HepG2 (cell line): ENCODE results near the gene GNPNAT1. TPM values are rescaled to one million over a fixed set of nuclear protein-coding genes. Genes with fewer than 3 reads are reported as not detected.
A peak's percentile ranks its signal among the peaks of the same experiment; 100 is the strongest.

ENCODE experiments used
- ATAC-seq: fragments of 200-7000 bp; cut with Tn5 transposase; 3 replicates; pipeline ENCODE4 v1.9.1; 2020; ENCODE audit warnings: mild to moderate bottlenecking, moderate library complexity
- BruUV-seq: library from RNA; stranded (reverse); fragments of 400-500 nt; replicated peaks from 2 replicates; lab custom pipeline; 2021; lab: Mats Ljungman, UMichigan
- CTCF ChIA-PET: fragments of 300-600 bp; formaldehyde crosslinking; extraction: SDS; loops from one replicate; lab custom pipeline; 2021; ENCODE audit warnings: low total read pairs, inconsistent platforms, low intra/inter-chr PET ratio; lab: Yijun Ruan, JAX
- POLR2A ChIA-PET: fragments of 350-600 bp; sonication (Branson Sonifier 250); formaldehyde crosslinking; loops from one replicate; lab custom pipeline; 2020; ENCODE audit warnings: antibody characterized with exemption, inconsistent platforms; lab: Yijun Ruan, JAX
- DNase-seq: peaks from one replicate; pipeline ENCODE4 v3.0.0-alpha.2; 2015; ENCODE audit warnings: low spot score
- FAIRE-seq: peaks from 3 replicates; lab custom pipeline; 2011; peaks lifted over from hg19 to GRCh38; lab: Jason Lieb, UNC
- H2AFZ ChIP-seq: one replicate; pipeline ENCODE4 v1.6.1; 2011; ENCODE audit warnings: low read length, inconsistent platforms
- H3K27ac ChIP-seq: fragments of 300-600 bp; 3 replicates; pipeline ENCODE4 v1.8.0; 2011; ENCODE audit warnings: mixed run types, mild to moderate bottlenecking, mixed read lengths, low read length, inconsistent platforms; ENCODE audit not compliant: insufficient read depth; ENCODE audit errors: extremely low read length
- H3K27me3 ChIP-seq, 2 experiments: fragments of 200-600 bp in 1 of 2; 2 replicates in 1 of 2; 3 replicates in 1 of 2; pipeline versions ENCODE4 v1.6.0 to v1.8.0; 2011; ENCODE audit warnings: low read length in 2 of 2, mild to moderate bottlenecking in 2 of 2, moderate library complexity in 2 of 2, inconsistent platforms in 1 of 2; ENCODE audit not compliant: insufficient read depth in 2 of 2, control insufficient read depth in 1 of 2
- H3K36me3 ChIP-seq, 2 experiments: fragments of 200-600 bp in 1 of 2; replicated peaks in 1 of 2; 2 replicates in 1 of 2; 3 replicates in 1 of 2; pipeline versions ENCODE4 v1.5.1 to v1.8.0; 2011; ENCODE audit warnings: low read length in 2 of 2, inconsistent platforms in 1 of 2; ENCODE audit not compliant: insufficient read depth in 2 of 2, control insufficient read depth in 1 of 2
- H3K4me1 ChIP-seq: 2 replicates; pipeline ENCODE4 v1.5.1; 2012; ENCODE audit warnings: low read length, inconsistent platforms; ENCODE audit not compliant: insufficient read depth
- H3K4me2 ChIP-seq: 2 replicates; pipeline ENCODE4 v1.6.0; 2011; ENCODE audit warnings: low read depth, low read length, inconsistent platforms
- H3K4me3 ChIP-seq, 3 experiments: fragments of 200-600 bp in 1 of 3; sonication (generic), shearing (Covaris generic) in 1 of 3; replicated peaks in 1 of 3; 2 replicates each; pipeline ENCODE4 v1.5.1; 2011 to 2016; ENCODE audit warnings: low read length in 3 of 3, inconsistent platforms in 2 of 3, low read depth in 2 of 3, mild to moderate bottlenecking in 2 of 3, control low read depth in 1 of 3, mixed read lengths in 1 of 3; ENCODE audit not compliant: insufficient read depth in 1 of 3
- H3K79me2 ChIP-seq: one replicate; pipeline ENCODE4 v1.6.1; 2011; ENCODE audit warnings: low read length, inconsistent platforms; ENCODE audit not compliant: insufficient read depth
- H3K9ac ChIP-seq: 2 replicates; pipeline ENCODE4 v1.6.0; 2011; ENCODE audit warnings: mild to moderate bottlenecking, low read depth, low read length, inconsistent platforms; ENCODE audit not compliant: insufficient read depth
- H3K9me3 ChIP-seq: 2 replicates; pipeline ENCODE4 v1.5.1; 2012; ENCODE audit warnings: mild to moderate bottlenecking, low read length
- H4K20me1 ChIP-seq: 2 replicates; pipeline ENCODE4 v1.6.0; 2011; ENCODE audit warnings: inconsistent platforms, mild to moderate bottlenecking, low read length, moderate library complexity; ENCODE audit not compliant: insufficient read depth
- CAMTA2 ChIP-seq: sonication (generic); formaldehyde crosslinking; IDR thresholded peaks from 2 replicates; pipeline ENCODE4 v1.4.0; 2020; ENCODE audit warnings: mild to moderate bottlenecking, missing genetic modification reagents, borderline replicate concordance
- GATAD2A ChIP-seq: IDR thresholded peaks from 2 replicates; pipeline ENCODE4 v1.6.1; 2016
- HHEX ChIP-seq: IDR thresholded peaks from 2 replicates; pipeline ENCODE4 v1.6.1; 2016; ENCODE audit warnings: control low read depth
- HMGA1 ChIP-seq: sonication (generic); formaldehyde crosslinking; conservative IDR thresholded peaks from 2 replicates; pipeline ENCODE4 v1.4.0; 2020; ENCODE audit warnings: missing genetic modification reagents
- HMGXB4 ChIP-seq, 2 experiments: sonication (generic) in 1 of 2; formaldehyde crosslinking in 1 of 2; IDR thresholded peaks; 2 replicates each; pipeline versions ENCODE4 v1.4.0 to v1.6.1; 2018 to 2020; ENCODE audit warnings: missing genetic modification reagents in 2 of 2, borderline replicate concordance in 1 of 2, low read depth in 1 of 2, mild to moderate bottlenecking in 1 of 2, missing biosample characterization in 1 of 2
- MEF2D ChIP-seq: sonication (generic); formaldehyde crosslinking; IDR thresholded peaks from 2 replicates; pipeline ENCODE4 v1.5.1; 2020; ENCODE audit warnings: mild to moderate bottlenecking, missing genetic modification reagents
- RXRA ChIP-seq: sonication (generic); formaldehyde crosslinking; IDR thresholded peaks from 2 replicates; pipeline ENCODE4 v1.5.1; 2020; ENCODE audit warnings: missing genetic modification reagents
- SNAI1 ChIP-seq: sonication (generic); formaldehyde crosslinking; IDR thresholded peaks from 2 replicates; pipeline ENCODE4 v1.5.0; 2020; ENCODE audit warnings: mild to moderate bottlenecking, missing genetic modification reagents, borderline replicate concordance
- ZNF639 ChIP-seq: conservative IDR thresholded peaks from 2 replicates; pipeline ENCODE4 v1.6.1; 2018; ENCODE audit warnings: missing genetic modification reagents
- ZSCAN12 ChIP-seq: sonication (generic); formaldehyde crosslinking; IDR thresholded peaks from 2 replicates; pipeline ENCODE4 v1.9.0; 2021; ENCODE audit warnings: mild to moderate bottlenecking, missing genetic modification reagents
- WGBS: methylation state at CpG from one replicate; pipeline ENCODE4 v1.1.6; 2017; ENCODE audit warnings: low lambda C conversion rate; 5-methylcytosine and 5-hydroxymethylcytosine counted together
- in situ Hi-C: cut with HindIII; loops from 2 replicates; pipeline ENCODE4 v1.10.0; 2017; ENCODE audit warnings: low pct_unique_long_range_greater_than_20kb; ENCODE audit not compliant: extremely low pct_ligation_motif_present
- intact Hi-C: fragments of 100-400 bp; cut with micrococcal nuclease; formaldehyde crosslinking; loops from one replicate; pipeline ENCODE4 v1.10.0; 2022; ENCODE audit not compliant: unreplicated experiment
- polyA plus RNA-seq, 8 experiments: library from polyadenylated mRNA; depleted of rRNA in 3 of 8; stranded (reverse) in 7 of 8; unstranded in 1 of 8; fragments of >200 nt; fragmentation: Illumina TruSeq in 4 of 8; extraction: Trizol in 4 of 8; gene quantifications; 2 replicates each; pipeline versions ENCODE4 v1.2.1 to v1.2.3, GENCODE V29; 2011 to 2016; ENCODE audit warnings: low read depth in 4 of 8, missing spikeins in 1 of 8, mixed read lengths in 1 of 8; ENCODE audit not compliant: insufficient read depth in 1 of 8
- total RNA-seq, 5 experiments: library from RNA; depleted of rRNA; stranded (reverse); fragments of >200 nt; fragmentation: Illumina TruSeq; extraction: Trizol; gene quantifications; 2 replicates each; pipeline ENCODE4 v1.2.3, GENCODE V29; 2016; ENCODE audit warnings: low read depth in 1 of 5
- TF ChIP-seq, protein P1 (sequence below): sonication (generic); formaldehyde crosslinking; IDR thresholded peaks from 2 replicates; pipeline ENCODE4 v1.4.0; 2020; ENCODE audit warnings: missing genetic modification reagents, mild to moderate bottlenecking, borderline replicate concordance
- TF ChIP-seq, protein P2 (sequence below): sonication (generic); formaldehyde crosslinking; IDR thresholded peaks from 2 replicates; pipeline ENCODE4 v1.4.0; 2020; ENCODE audit warnings: mild to moderate bottlenecking, missing genetic modification reagents

GNPNAT1 gene
- total and polyA plus RNA-seq, 2 of the 13 experiments (the other 11 are each of a cell fraction or from before 2014, with no cell fraction given) = 38.3 to 54.9 TPM

GRCh38 chr14:52790756-52791222, 618 bp downstream of the GNPNAT1 start:
- WGBS = 1% methylated on average over 19 of the region's 26 CpGs
- no peaks in the 10 kb centered on the region; a peak in 2 of 5 replicates for H3K27me3 ChIP-seq
- TF ChIP-seq MEF2D (CRISPR knock-in tag) (peak; percentile 76; the same call in 1 of the 2 replicates), GATAD2A (CRISPR knock-in tag) (no peak), HMGA1 (CRISPR knock-in tag) (no peak), SNAI1 (CRISPR knock-in tag) (0 out of 2 replicates have a peak, but pooled peaks have one; percentile 47), HMGXB4 (CRISPR knock-in tag; IDR thresholded peaks at IDR 0.05; ENCODE audit: borderline replicate concordance in 1 of 2, low read depth in 1 of 2) (0 out of 4 replicates have a peak, but pooled peaks of 1 of the 2 experiments have one; percentile 20), CAMTA2 (CRISPR knock-in tag) (0 out of 2 replicates have a peak, but pooled peaks have one; percentile 75), RXRA (CRISPR knock-in tag) (no peak), HHEX (CRISPR knock-in tag) (0 out of 2 replicates have a peak, but pooled peaks have one; percentile 11), ZSCAN12 (CRISPR knock-in tag) (no peak), ZNF639 (CRISPR knock-in tag) (0 out of 2 replicates have a peak, but pooled peaks have one; percentile 15)
- TF ChIP-seq, protein P1, sequence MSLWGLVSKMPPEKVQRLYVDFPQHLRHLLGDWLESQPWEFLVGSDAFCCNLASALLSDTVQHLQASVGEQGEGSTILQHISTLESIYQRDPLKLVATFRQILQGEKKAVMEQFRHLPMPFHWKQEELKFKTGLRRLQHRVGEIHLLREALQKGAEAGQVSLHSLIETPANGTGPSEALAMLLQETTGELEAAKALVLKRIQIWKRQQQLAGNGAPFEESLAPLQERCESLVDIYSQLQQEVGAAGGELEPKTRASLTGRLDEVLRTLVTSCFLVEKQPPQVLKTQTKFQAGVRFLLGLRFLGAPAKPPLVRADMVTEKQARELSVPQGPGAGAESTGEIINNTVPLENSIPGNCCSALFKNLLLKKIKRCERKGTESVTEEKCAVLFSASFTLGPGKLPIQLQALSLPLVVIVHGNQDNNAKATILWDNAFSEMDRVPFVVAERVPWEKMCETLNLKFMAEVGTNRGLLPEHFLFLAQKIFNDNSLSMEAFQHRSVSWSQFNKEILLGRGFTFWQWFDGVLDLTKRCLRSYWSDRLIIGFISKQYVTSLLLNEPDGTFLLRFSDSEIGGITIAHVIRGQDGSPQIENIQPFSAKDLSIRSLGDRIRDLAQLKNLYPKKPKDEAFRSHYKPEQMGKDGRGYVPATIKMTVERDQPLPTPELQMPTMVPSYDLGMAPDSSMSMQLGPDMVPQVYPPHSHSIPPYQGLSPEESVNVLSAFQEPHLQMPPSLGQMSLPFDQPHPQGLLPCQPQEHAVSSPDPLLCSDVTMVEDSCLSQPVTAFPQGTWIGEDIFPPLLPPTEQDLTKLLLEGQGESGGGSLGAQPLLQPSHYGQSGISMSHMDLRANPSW (CRISPR knock-in tag) = 0 out of 2 replicates have a peak, but pooled peaks have one; percentile 38
- TF ChIP-seq, protein P2, sequence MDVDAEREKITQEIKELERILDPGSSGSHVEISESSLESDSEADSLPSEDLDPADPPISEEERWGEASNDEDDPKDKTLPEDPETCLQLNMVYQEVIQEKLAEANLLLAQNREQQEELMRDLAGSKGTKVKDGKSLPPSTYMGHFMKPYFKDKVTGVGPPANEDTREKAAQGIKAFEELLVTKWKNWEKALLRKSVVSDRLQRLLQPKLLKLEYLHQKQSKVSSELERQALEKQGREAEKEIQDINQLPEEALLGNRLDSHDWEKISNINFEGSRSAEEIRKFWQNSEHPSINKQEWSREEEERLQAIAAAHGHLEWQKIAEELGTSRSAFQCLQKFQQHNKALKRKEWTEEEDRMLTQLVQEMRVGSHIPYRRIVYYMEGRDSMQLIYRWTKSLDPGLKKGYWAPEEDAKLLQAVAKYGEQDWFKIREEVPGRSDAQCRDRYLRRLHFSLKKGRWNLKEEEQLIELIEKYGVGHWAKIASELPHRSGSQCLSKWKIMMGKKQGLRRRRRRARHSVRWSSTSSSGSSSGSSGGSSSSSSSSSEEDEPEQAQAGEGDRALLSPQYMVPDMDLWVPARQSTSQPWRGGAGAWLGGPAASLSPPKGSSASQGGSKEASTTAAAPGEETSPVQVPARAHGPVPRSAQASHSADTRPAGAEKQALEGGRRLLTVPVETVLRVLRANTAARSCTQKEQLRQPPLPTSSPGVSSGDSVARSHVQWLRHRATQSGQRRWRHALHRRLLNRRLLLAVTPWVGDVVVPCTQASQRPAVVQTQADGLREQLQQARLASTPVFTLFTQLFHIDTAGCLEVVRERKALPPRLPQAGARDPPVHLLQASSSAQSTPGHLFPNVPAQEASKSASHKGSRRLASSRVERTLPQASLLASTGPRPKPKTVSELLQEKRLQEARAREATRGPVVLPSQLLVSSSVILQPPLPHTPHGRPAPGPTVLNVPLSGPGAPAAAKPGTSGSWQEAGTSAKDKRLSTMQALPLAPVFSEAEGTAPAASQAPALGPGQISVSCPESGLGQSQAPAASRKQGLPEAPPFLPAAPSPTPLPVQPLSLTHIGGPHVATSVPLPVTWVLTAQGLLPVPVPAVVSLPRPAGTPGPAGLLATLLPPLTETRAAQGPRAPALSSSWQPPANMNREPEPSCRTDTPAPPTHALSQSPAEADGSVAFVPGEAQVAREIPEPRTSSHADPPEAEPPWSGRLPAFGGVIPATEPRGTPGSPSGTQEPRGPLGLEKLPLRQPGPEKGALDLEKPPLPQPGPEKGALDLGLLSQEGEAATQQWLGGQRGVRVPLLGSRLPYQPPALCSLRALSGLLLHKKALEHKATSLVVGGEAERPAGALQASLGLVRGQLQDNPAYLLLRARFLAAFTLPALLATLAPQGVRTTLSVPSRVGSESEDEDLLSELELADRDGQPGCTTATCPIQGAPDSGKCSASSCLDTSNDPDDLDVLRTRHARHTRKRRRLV (CRISPR knock-in tag) = 0 out of 2 replicates have a peak, but pooled peaks have one; percentile 19

More at GRCh38 chr14:52790756-52791222, 618 bp downstream of the GNPNAT1 start:
- Histone ChIP-seq H3K79me2 (peaks cover 54% of the 10 kb centered on the region), H3K27ac (peak overlapping the region; percentile 90), H3K36me3 (0 out of 5 replicates have a peak, but pooled peaks cover 0 to 4% of the 10 kb centered on the region in 2 experiments), H3K9me3 (no peaks in the 10 kb centered on the region), H3K4me2 (peak overlapping the region; percentile 84), H3K4me1 (peaks cover 49% of the 10 kb centered on the region), H3K4me3 (peak overlapping the region; percentile 65 to 90 (median 88)), H2AFZ (no peak overlapping the region), H3K9ac (peak overlapping the region; percentile 83), H4K20me1 (peaks cover 16% of the 10 kb centered on the region; the same call in 1 of the 2 replicates)
- no TSS peak for BruUV-seq
- in situ Hi-C loops = no loop called here
- FAIRE-seq (no peak), DNase-seq (no peak), ATAC-seq (no peak)
- POLR2A ChIA-PET = interaction anchor here (0.7 to 4.3 kb wide), 11 partner anchors 10 to 238 kb away, joined by 3 to 27 read pairs (median 4); partner anchors contain the start of genes ERO1A, GPR137C, PSMC6 and STYX
- CTCF ChIA-PET = no interaction called here
- intact Hi-C loops = loop anchor here (1.0 to 2.0 kb wide), 2 partner anchors 31 to 60 kb away; partner anchors contain the start of gene STYX
